DMS79 treated with DMSO at 0.1 percent for 48 hours (cell line): ENCODE data around the gene KIAA1217.

Experiments
- DNase-seq: peaks from one replicate; lab custom pipeline; 2025; lab: John Stamatoyannopoulos, UW

The KIAA1217 gene

GRCh38 chr10:24596217-24596930 is 387.4 kb downstream of the KIAA1217 start:
- no peak for DNase-seq

DNA sequence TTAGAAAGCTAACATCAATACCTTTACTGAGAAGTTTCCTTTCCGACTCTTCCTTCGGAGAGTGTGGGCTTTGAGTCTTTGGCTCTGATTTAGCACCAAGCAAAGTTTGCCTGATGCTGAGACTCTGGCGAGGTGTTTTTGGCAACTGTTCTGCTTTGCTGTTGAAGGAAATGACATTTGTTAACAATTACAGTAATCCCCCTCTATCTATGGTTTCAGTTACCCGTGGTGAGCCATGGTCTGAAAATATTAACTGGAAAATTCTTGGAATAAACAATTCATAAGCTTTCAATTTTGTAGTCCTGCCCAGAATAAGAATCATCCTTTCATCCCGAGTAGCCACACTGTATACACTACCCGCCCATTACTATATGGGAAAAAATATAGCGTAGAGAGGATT is 388.5 kb downstream of the KIAA1217 start:
- no peak for DNase-seq
